Testis (tissue), 3 donors: ENCODE measurements around the gene E2F1. TPM values are rescaled to one million over a fixed set of nuclear protein-coding genes. Genes with fewer than 3 reads are reported as not detected.
"Not testable (repeated sequence)": the region's sequence is repeated elsewhere in the genome, so short reads cannot be mapped to it uniquely, and the experiment has no call there.

Experiments used
- DNase-seq: peaks from one replicate; pipeline ENCODE4 v3.0.0-alpha.2; 2019
- H3K27ac ChIP-seq, 2 donors: fragments of 200-600 bp; sonication (generic); one replicate each; pipeline ENCODE4 v1.5.1; 2019
- H3K27me3 ChIP-seq: fragments of 200-600 bp; sonication (generic); one replicate; pipeline ENCODE4 v1.5.1; 2019
- H3K36me3 ChIP-seq: fragments of 200-600 bp; sonication (generic); one replicate; pipeline ENCODE4 v1.5.1; 2017; ENCODE audit warnings: low read depth; ENCODE audit errors: missing control alignments
- H3K4me1 ChIP-seq: fragments of 200-600 bp; sonication (generic); one replicate; pipeline ENCODE4 v1.5.1; 2019
- H3K4me3 ChIP-seq, 2 donors: fragments of 200-600 bp; sonication (generic); one replicate each; pipeline ENCODE4 v1.5.1; 2017 to 2019
- H3K9me3 ChIP-seq: fragments of 200-600 bp; sonication (generic); one replicate; pipeline ENCODE4 v1.5.1; 2017
- CTCF ChIP-seq, 3 experiments: fragments of 450-650 bp in 2 of 3; fragments of 200-600 bp in 1 of 3; sonication (generic) in 1 of 3; IDR thresholded peaks; one replicate each; pipeline ENCODE4 v1.5.1; 2016 to 2019; ENCODE audit warnings: antibody characterized with exemption in 3 of 3, mild to moderate bottlenecking in 2 of 3, moderate library complexity in 1 of 3
- POLR2A ChIP-seq: fragments of 450-650 bp; IDR thresholded peaks from one replicate; pipeline ENCODE4 v1.6.1; 2017; ENCODE audit warnings: antibody characterized with exemption, mild to moderate bottlenecking, moderate library complexity
- WGBS, 2 donors: methylation state at CpG; one replicate each; pipeline ENCODE4 v1.1.5; 2018; 5-methylcytosine and 5-hydroxymethylcytosine counted together
- intact Hi-C: fragments of 100-400 bp; cut with DNase I; formaldehyde crosslinking; loops from one replicate; pipeline ENCODE4 v1.15.1; 2023; ENCODE audit warnings: low total_unique reads
- polyA plus RNA-seq: library from polyadenylated mRNA; stranded (reverse); fragments of 350-450 nt; fragmentation: Illumina TruSeq; extraction: RNeasy Lipid Tissue Mini Kit (QIAGEN cat#74804); gene quantifications from one replicate; pipeline ENCODE4 v1.2.3, GENCODE V29; 2014; ENCODE audit warnings: low read depth, low replicate concordance; ENCODE audit not compliant: insufficient read depth
- total RNA-seq, 2 donors: library from RNA; depleted of rRNA; stranded (reverse); fragments of >200 nt; gene quantifications; one replicate each; pipeline ENCODE4 v1.2.3, GENCODE V29; 2016

The E2F1 gene
- total and polyA plus RNA-seq, 3 donors from 2014 or later: 16.9 to 22.8 (median 19.9) TPM

- no peaks in the 10 kb centered on the region for H3K36me3 ChIP-seq
- 89 to 97% methylated on average over 6 to 11 of the region's 11 CpGs for WGBS, 2 donors
- no peak overlapping the region for H3K4me3 ChIP-seq
- intact Hi-C loops: no loop called here
- no peak overlapping the region for H3K27ac ChIP-seq
- no peaks in the 10 kb centered on the region for H3K4me1 ChIP-seq
- DNase-seq: no peak
- TF ChIP-seq POLR2A (no peak), CTCF (IDR thresholded peaks at IDR 0.05) (no peak)
- H3K9me3 ChIP-seq: no peaks in the 10 kb centered on the region
- no peaks in the 10 kb centered on the region for H3K27me3 ChIP-seq
Observed at GRCh38 chr20:33704197-33704924, 18.2 kb upstream of the E2F1 start.

- no peaks in the 10 kb centered on the region for H3K36me3 ChIP-seq
- intact Hi-C loops: no loop called here
- no peak overlapping the region for H3K27ac ChIP-seq
- H3K4me3 ChIP-seq: no peak overlapping the region
- TF ChIP-seq POLR2A (no peak), CTCF (IDR thresholded peaks at IDR 0.05) (no peak)
- H3K4me1 ChIP-seq: no peaks in the 10 kb centered on the region
- 88 to 90% methylated on average over 8 of the region's 8 CpGs for WGBS, 2 donors
- H3K9me3 ChIP-seq: no peaks in the 10 kb centered on the region
- no peak for DNase-seq
- H3K27me3 ChIP-seq: no peaks in the 10 kb centered on the region
Observed at GRCh38 chr20:33703498-33704137, 17.4 kb upstream of the E2F1 start.

GRCh38 chr20:33702861-33703260 is 16.7 kb upstream of the E2F1 start:
- Histone ChIP-seq H3K9me3 (no peaks in the 10 kb centered on the region), H3K27me3 (no peaks in the 10 kb centered on the region), H3K36me3 (no peaks in the 10 kb centered on the region), H3K4me3 (no peak overlapping the region), H3K4me1 (no peaks in the 10 kb centered on the region), H3K27ac (no peak overlapping the region)
- DNase-seq: no peak
- no peak for TF ChIP-seq CTCF (IDR thresholded peaks at IDR 0.05)
- intact Hi-C loops: no loop called here
- 39 to 40% methylated on average over 5 of the region's 5 CpGs for WGBS, 2 donors

- DNase-seq: no peak
- H3K36me3 ChIP-seq: no peaks in the 10 kb centered on the region
- H3K9me3 ChIP-seq: no peaks in the 10 kb centered on the region
- TF ChIP-seq CTCF (IDR thresholded peaks at IDR 0.05) (no peak), POLR2A (no peak)
- no peak overlapping the region for H3K27ac ChIP-seq
- H3K4me3 ChIP-seq: no peak overlapping the region
- 90 to 91% methylated on average over 11 to 26 of the region's 27 CpGs for WGBS, 2 donors
- no peaks in the 10 kb centered on the region for H3K27me3 ChIP-seq
- H3K4me1 ChIP-seq: no peaks in the 10 kb centered on the region
- intact Hi-C loops: no loop called here
Observed at GRCh38 chr20:33701629-33702450, 15.7 kb upstream of the E2F1 start.

- H3K9me3 ChIP-seq, DNase-seq, H3K4me1 ChIP-seq, H3K27me3 ChIP-seq, H3K27ac ChIP-seq, H3K4me3 ChIP-seq, intact Hi-C loops, H3K36me3 ChIP-seq: not testable (repeated sequence)
- WGBS, 2 donors: 87 to 95% methylated on average over 18 to 45 of the region's 45 CpGs
Observed at GRCh38 chr20:33700696-33701441, 14.7 kb upstream of the E2F1 start.

GRCh38 chr20:33698966-33699365 is 12.8 kb upstream of the E2F1 start:
- H3K27ac ChIP-seq, H3K27me3 ChIP-seq, DNase-seq, H3K36me3 ChIP-seq, H3K9me3 ChIP-seq, H3K4me1 ChIP-seq, intact Hi-C loops, H3K4me3 ChIP-seq: not testable (repeated sequence)
- 81 to 97% methylated on average over 7 to 23 of the region's 27 CpGs for WGBS, 2 donors
